ENCODE data around the gene TBL3.

Gene TBL3

GRCh38 chr16:2024032-2024420 lies 52.2 kb downstream of the TBL3 start:
- no peak for TF ChIP-seq CTCF (IDR thresholded peaks at IDR 0.05; ENCODE audit: insufficient read depth, low read length, missing control alignments)
- no peak for DNase-seq (ENCODE audit: low read depth, low spot score)
- ChIA-PET CTCF (interaction anchor here (0.9 to 8.2 kb wide), 8 partner anchors 9 to 158 kb away, joined by 3 to 135 read pairs (median 12); partner anchors contain the start of gene RAB26), POLR2A (interaction anchor here (1.0 kb wide), 1 partner anchor 8 kb away, joined by 4 read pairs; no protein-coding TSS in a partner anchor)
- H3K4me3 ChIP-seq (ENCODE audit: low read depth, low read length), result no peak overlapping the region

- CTCF ChIA-PET, result interaction anchor here (1.1 to 8.2 kb wide), 6 partner anchors 9 to 118 kb away, joined by 3 to 135 read pairs (median 25); partner anchors contain the start of genes NTHL1, RAB26 and TSC2
- H3K4me3 ChIP-seq (ENCODE audit: low read depth, low read length), result no peak overlapping the region
- POLR2A ChIA-PET, result no interaction called here
- no peak for TF ChIP-seq CTCF (IDR thresholded peaks at IDR 0.05; ENCODE audit: insufficient read depth, low read length, missing control alignments)
- DNase-seq (ENCODE audit: low read depth, low spot score), result no peak
Observed at GRCh38 chr16:2025251-2025650, 53.4 kb downstream of the TBL3 start.

GRCh38 chr16:2025878-2026460 lies 54.1 kb downstream of the TBL3 start:
- peak overlapping the region; percentile 83 for H3K4me3 ChIP-seq (ENCODE audit: low read depth, low read length)
- no peak for DNase-seq (ENCODE audit: low read depth, low spot score)
- POLR2A ChIA-PET, result interaction anchor here (1.8 kb wide), 1 partner anchor 129 kb away, joined by 11 read pairs; the partner anchor contains the start of gene TRAF7
- no peak for TF ChIP-seq CTCF (IDR thresholded peaks at IDR 0.05; ENCODE audit: insufficient read depth, low read length, missing control alignments)
- CTCF ChIA-PET, result interaction anchor here (1.3 to 8.2 kb wide), 3 partner anchors 9 to 118 kb away, joined by 3 to 135 read pairs (median 13); partner anchors contain the start of gene RAB26

GRCh38 chr16:2026461-2027023 lies 54.7 kb downstream of the TBL3 start, which contains the start of gene NHERF2:
Gene NHERF2, plus strand, starts transcription at chr16:2026902. Its CDS starts 104 bp downstream, at chr16:2027006.
- POLR2A ChIA-PET, result interaction anchor here (1.8 kb wide), 1 partner anchor 129 kb away, joined by 11 read pairs; the partner anchor contains the start of gene TRAF7
- peak within 1 kb of the TSS; percentile 83 for H3K4me3 ChIP-seq (ENCODE audit: low read depth, low read length)
- CTCF ChIA-PET, result interaction anchor here (1.1 to 3.1 kb wide), 2 partner anchors 10 to 30 kb away, joined by 6 to 13 read pairs; no protein-coding TSS in a partner anchor
- TF ChIP-seq CTCF (IDR thresholded peaks at IDR 0.05; ENCODE audit: insufficient read depth, low read length, missing control alignments), result no peak
- DNase-seq (ENCODE audit: low read depth, low spot score), result no peak

GRCh38 chr16:2027024-2028010 lies 55.5 kb downstream of the TBL3 start:
- DNase-seq (ENCODE audit: low read depth, low spot score), result no peak
- peak overlapping the region; percentile 83 for H3K4me3 ChIP-seq (ENCODE audit: low read depth, low read length)
- TF ChIP-seq CTCF (IDR thresholded peaks at IDR 0.05; ENCODE audit: insufficient read depth, low read length, missing control alignments), result peak; percentile 24
- ChIA-PET POLR2A (interaction anchor here (1.2 to 1.8 kb wide), 2 partner anchors 63 to 128 kb away, joined by 5 to 11 read pairs; partner anchors contain the start of genes RPS2 and TRAF7), CTCF (interaction anchor here (1.0 to 3.1 kb wide), 3 partner anchors 11 to 113 kb away, joined by 6 to 13 read pairs (median 6); no protein-coding TSS in a partner anchor)
